Calu3 (cell line): ENCODE measurements around the gene TSPAN19. TPM values are rescaled to one million over a fixed set of nuclear protein-coding genes. Genes with fewer than 3 reads are reported as not detected.
"Not testable (repeated sequence)": the region's sequence is repeated elsewhere in the genome, so short reads cannot be mapped to it uniquely, and the experiment has no call there.

Experiments used
- BruUV-seq: library from RNA; stranded (reverse); fragments of 400-500 nt; replicated peaks from 2 replicates; lab custom pipeline; 2021; lab: Mats Ljungman, UMichigan
- CTCF ChIA-PET: fragments of 300-600 bp; sonication (Branson Sonifier 250); formaldehyde crosslinking; loops from one replicate; lab custom pipeline; 2022; ENCODE audit warnings: antibody characterized with exemption; lab: Charles Lee
- DNase-seq: peaks from one replicate; pipeline ENCODE4 v3.0.0; 2022
- H3K27ac Mint-ChIP-seq: one replicate; pipeline ENCODE4 v1.8.0; 2022; ENCODE audit warnings: mixed read lengths; ENCODE audit not compliant: unreplicated experiment
- H3K27me3 Mint-ChIP-seq: one replicate; pipeline ENCODE4 v1.8.0; 2022; ENCODE audit warnings: mixed read lengths; ENCODE audit not compliant: unreplicated experiment
- H3K36me3 Mint-ChIP-seq: one replicate; pipeline ENCODE4 v1.8.0; 2022; ENCODE audit warnings: mild to moderate bottlenecking, moderate library complexity, mixed read lengths; ENCODE audit not compliant: insufficient read depth, unreplicated experiment
- H3K4me1 Mint-ChIP-seq: one replicate; pipeline ENCODE4 v1.8.0; 2022; ENCODE audit warnings: mild to moderate bottlenecking, low read depth, mixed read lengths; ENCODE audit not compliant: unreplicated experiment
- H3K4me3 Mint-ChIP-seq: one replicate; pipeline ENCODE4 v1.8.0; 2022; ENCODE audit warnings: mild to moderate bottlenecking, low read depth, moderate library complexity, mixed read lengths; ENCODE audit not compliant: unreplicated experiment
- H3K9me3 Mint-ChIP-seq: one replicate; pipeline ENCODE4 v1.8.0; 2022; ENCODE audit warnings: low read depth, mixed read lengths; ENCODE audit not compliant: unreplicated experiment
- intact Hi-C: fragments of 100-400 bp; cut with micrococcal nuclease; formaldehyde crosslinking; loops from one replicate; pipeline ENCODE4 v1.10.0; 2022; ENCODE audit not compliant: unreplicated experiment
- total RNA-seq: library from RNA; stranded (reverse); gene quantifications from 2 replicates; pipeline ENCODE4 v1.2.3, GENCODE V29; 2022
- TF ChIP-seq, protein P1 (sequence below): fragments of 200-600 bp; IDR thresholded peaks from one replicate; pipeline ENCODE4 v1.8.0; 2022; ENCODE audit warnings: antibody characterized with exemption; ENCODE audit not compliant: unreplicated experiment

TSPAN19 gene
- total RNA-seq, 1 experiment from 2014 or later = not detected

DNA sequence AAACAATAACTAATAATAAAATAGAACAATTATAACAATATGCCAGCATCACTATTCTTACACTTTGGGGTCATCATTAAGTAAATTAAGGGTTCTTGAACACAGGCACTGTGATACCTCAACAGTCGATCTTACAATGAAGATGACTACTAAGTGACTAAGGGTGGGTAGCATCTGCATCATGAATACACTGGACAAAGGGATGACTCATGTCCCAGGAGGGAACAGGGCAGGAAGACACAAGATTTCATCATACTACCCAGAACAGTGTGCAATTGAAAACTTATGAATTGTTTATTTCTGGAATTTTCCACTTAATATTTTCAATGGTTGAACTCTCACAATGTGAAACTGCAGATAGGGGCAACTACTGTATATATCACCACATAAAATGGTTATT lies 19.7 kb downstream of the TSPAN19 start:
- TF ChIP-seq, protein P1, sequence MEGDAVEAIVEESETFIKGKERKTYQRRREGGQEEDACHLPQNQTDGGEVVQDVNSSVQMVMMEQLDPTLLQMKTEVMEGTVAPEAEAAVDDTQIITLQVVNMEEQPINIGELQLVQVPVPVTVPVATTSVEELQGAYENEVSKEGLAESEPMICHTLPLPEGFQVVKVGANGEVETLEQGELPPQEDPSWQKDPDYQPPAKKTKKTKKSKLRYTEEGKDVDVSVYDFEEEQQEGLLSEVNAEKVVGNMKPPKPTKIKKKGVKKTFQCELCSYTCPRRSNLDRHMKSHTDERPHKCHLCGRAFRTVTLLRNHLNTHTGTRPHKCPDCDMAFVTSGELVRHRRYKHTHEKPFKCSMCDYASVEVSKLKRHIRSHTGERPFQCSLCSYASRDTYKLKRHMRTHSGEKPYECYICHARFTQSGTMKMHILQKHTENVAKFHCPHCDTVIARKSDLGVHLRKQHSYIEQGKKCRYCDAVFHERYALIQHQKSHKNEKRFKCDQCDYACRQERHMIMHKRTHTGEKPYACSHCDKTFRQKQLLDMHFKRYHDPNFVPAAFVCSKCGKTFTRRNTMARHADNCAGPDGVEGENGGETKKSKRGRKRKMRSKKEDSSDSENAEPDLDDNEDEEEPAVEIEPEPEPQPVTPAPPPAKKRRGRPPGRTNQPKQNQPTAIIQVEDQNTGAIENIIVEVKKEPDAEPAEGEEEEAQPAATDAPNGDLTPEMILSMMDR = no peak
- DNase-seq = no peak
- CTCF ChIA-PET = no interaction called here
- BruUV-seq = no TSS peak
- intact Hi-C loops = no loop called here
- Mint-ChIP-seq H3K36me3 (no peaks in the 10 kb centered on the region), H3K27ac (peak overlapping the region; percentile 54), H3K27me3 (no peaks in the 10 kb centered on the region), H3K4me1 (peaks cover 20% of the 10 kb centered on the region), H3K4me3 (no peak overlapping the region), H3K9me3 (no peaks in the 10 kb centered on the region)

DNA sequence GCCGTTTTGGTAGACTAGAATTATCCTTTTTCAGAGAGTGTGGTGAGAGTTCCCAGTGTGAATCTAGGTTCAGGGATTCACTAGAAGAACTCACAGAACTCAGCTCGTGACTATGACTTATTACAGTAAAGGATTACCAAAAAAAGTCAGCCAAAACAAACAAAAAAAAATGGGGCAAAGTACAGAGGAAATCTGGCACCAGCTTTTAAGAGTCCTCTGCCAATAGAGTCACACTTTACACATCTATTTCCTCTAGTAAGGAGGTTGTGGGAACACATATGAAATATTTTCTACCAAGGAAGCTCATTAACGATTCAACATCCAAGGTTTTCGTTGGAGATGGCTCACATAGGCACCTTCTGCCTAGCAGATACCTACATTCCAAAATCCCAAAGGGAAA lies 28.2 kb downstream of the TSPAN19 start:
- CTCF ChIA-PET = no interaction called here
- H3K27ac Mint-ChIP-seq = no peak overlapping the region
- DNase-seq = no peak

DNA sequence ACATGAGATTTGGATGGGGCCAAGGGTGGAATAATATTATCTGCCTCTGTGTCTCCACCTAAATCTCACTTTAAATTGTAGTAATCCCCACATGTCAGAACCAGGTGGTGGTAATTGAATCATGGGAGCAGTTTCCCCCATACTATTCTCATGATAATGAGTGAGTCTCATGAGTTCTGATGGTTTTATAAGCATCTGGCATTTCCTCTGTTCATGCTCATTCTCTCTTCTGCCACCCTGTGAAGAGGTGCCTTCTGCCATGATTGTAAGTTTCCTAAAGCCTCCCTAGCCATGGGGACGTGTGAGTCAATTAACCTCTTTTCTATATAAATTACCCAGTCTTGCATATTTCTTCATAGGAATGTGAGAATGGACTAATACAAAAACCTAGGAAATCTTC lies 29.9 kb downstream of the TSPAN19 start:
- DNase-seq = no peak

More for the DNA sequence above, 28.2 kb downstream of the TSPAN19 start:
- no peaks in the 10 kb centered on the region for H3K36me3 Mint-ChIP-seq
- no TSS peak for BruUV-seq
- intact Hi-C loops = no loop called here
- no peaks in the 10 kb centered on the region for H3K27me3 Mint-ChIP-seq
- TF ChIP-seq, protein P1 = no peak
- peaks cover 22% of the 10 kb centered on the region for H3K4me1 Mint-ChIP-seq
- H3K4me3 Mint-ChIP-seq = no peak overlapping the region
- H3K9me3 Mint-ChIP-seq = no peaks in the 10 kb centered on the region

DNA sequence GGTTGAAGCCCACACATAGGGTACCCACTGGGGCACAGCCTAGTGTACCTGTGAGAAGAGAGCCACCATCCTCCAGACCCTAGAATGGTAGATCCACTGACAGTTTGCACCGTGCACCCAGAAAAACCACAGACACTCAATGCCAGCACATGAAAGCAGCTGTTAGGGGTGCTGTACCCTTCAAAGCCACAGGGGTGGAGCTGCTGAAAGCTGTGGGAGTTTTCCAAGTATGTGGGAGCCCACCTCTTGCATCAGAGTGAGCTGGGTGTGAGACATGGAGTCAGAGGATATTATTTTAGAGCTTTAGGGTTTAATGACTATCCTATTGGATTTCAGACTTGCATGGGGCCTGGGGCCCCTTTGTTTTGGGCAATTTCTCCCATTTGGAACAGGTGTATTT lies 30.5 kb downstream of the TSPAN19 start:
- Mint-ChIP-seq H3K27ac (no peak overlapping the region), H3K4me1 (peaks cover 13% of the 10 kb centered on the region), H3K36me3 (no peaks in the 10 kb centered on the region), H3K4me3 (no peak overlapping the region), H3K27me3 (no peaks in the 10 kb centered on the region), H3K9me3 (no peaks in the 10 kb centered on the region)
- BruUV-seq = no TSS peak
- intact Hi-C loops = no loop called here
- TF ChIP-seq, protein P1 = no peak
- CTCF ChIA-PET = no interaction called here
- no peak for DNase-seq

More for the DNA sequence above, 29.9 kb downstream of the TSPAN19 start:
- Mint-ChIP-seq H3K4me1 (peaks cover 13% of the 10 kb centered on the region), H3K27ac (no peak overlapping the region), H3K9me3 (no peaks in the 10 kb centered on the region), H3K36me3 (no peaks in the 10 kb centered on the region), H3K4me3 (no peak overlapping the region), H3K27me3 (no peaks in the 10 kb centered on the region)
- intact Hi-C loops = no loop called here
- BruUV-seq = no TSS peak
- TF ChIP-seq, protein P1 = no peak
- CTCF ChIA-PET = no interaction called here

DNA sequence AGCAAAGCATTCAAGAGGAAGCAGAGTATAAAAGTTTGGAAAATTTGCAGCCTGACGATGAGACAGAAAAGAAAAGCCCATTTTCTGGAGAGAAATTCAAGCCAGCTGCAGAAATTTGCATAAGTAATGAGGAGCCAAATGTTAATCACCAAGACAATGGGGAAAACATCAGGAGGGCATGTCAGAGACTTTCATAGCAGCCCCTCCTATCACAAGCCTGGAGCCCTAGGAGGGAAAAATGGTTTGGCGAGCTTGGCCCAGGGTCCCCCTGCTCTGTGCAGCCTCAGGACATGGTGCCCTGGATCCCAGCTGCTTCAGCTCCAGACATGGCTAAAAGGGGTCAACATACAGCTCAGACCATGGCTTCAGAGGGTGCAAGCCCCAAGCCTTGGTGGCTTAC lies 31.0 kb downstream of the TSPAN19 start:
- BruUV-seq, DNase-seq, H3K36me3 Mint-ChIP-seq, H3K9me3 Mint-ChIP-seq, H3K4me3 Mint-ChIP-seq, intact Hi-C loops, H3K27me3 Mint-ChIP-seq, H3K27ac Mint-ChIP-seq: not testable (repeated sequence)
- H3K4me1 Mint-ChIP-seq = peaks cover 13% of the 10 kb centered on the region
- CTCF ChIA-PET = interaction anchor here (0.7 kb wide), 1 partner anchor 88 kb away, joined by 4 read pairs; no protein-coding TSS in a partner anchor
